GM03348 (cell line): ENCODE measurements around the gene C1orf21.
"Not testable (repeated sequence)": the region's sequence is repeated elsewhere in the genome, so short reads cannot be mapped to it uniquely, and the experiment has no call there.

Experiments
- DNase-seq: peaks from one replicate; pipeline ENCODE4 v3.0.0; 2012; ENCODE audit warnings: low spot score

C1orf21 gene, protein sequence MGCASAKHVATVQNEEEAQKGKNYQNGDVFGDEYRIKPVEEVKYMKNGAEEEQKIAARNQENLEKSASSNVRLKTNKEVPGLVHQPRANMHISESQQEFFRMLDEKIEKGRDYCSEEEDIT

DNA sequence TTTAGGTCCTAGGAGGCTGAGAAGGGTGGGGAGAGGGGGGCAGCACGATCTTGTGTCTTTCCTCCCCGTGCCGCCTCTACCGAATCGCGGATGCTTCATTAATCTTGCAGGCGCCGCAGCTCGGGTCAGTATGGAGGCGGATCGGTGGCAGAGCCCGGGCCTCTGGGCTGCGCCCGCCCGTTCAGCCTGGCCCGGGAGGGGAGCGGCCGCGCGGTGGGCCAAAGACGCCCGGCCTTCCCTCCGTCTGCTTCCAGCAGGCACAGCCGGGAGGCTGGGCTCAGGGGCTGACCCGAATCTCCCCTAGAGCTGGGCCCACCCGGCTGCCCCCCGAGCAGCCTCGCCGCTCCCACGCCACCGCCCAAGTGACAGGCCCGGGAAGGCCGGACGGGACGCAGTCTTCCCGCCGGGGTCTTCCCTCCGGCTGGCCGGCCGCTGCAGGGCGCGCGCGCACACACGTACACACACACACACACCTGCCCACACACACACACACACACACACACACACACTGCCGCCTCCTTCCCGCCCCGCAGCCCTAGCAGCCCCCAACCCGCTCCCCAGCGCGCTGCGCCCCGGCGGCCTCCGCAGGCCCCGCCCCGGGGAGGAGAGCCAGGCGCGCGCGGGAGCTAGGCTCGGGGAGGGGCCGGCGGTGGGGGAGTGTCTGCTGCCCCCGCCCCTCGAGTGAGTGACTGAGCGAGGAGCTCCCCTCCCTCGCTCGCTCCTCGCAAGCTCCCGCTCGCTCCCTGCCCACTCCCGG is at the start of gene C1orf21:
Gene C1orf21 (plus strand): TSS at position 718 of the 757 bp plus-strand sequence. CDS start 90,481 bp downstream, outside the sequence.
- DNase-seq: peak; percentile 97

DNA sequence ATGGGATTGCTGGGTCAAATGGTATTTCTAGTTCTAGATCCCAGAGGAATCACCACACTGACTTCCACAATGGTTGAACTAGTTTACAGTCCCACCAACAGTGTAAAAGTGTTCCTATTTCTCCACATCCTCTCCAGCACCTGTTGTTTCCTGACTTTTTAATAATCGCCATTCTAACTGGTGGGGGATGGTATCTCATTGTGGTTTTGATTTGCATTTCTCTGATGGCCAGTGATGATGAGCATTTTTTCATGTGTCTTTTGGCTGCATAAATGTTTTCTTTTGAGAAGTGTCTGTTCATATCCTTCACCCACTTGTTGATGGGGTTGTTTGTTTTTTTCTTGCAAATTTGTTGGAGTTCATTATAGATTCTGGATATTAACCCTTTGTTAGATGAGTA is 49.0 kb upstream of the C1orf21 start:
- not testable (repeated sequence) for DNase-seq

DNA sequence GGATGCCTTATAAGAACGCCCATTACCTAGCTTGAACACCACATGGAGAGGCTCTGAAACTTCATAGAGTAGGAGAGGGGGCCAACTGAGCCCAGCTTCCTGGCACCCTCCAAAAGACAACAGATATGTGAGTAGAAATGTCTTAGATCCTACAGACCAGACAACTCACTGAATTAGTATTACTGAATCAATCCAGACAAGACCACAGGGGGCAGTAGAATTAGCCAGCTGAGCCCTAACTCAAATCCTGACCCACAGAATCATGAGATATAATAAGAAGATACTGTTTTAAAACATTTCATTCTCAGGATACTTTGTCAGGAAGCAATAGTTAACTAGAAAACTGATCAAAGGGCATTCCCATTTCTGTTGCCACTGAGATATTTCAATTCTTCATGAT is 45.8 kb upstream of the C1orf21 start:
- no peak for DNase-seq

DNA sequence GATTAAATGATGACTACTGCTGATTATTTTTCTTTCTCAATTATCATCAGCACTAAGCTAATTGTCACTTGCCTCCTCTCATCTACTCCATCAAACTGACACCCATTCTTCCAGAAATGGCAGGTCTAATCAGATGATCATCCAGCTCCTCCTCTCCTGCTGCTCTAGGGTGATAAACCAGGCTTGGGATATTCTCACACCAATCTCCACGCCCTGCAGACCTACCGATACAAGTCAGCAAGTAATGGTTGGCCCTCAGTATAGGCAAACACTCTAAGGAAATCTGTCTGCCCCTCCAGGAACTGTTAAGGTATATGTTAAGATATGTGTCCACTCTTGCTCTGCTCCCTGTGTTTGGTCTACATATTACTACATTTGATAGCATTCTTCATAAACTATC is 36.3 kb upstream of the C1orf21 start:
- DNase-seq: no peak

DNA sequence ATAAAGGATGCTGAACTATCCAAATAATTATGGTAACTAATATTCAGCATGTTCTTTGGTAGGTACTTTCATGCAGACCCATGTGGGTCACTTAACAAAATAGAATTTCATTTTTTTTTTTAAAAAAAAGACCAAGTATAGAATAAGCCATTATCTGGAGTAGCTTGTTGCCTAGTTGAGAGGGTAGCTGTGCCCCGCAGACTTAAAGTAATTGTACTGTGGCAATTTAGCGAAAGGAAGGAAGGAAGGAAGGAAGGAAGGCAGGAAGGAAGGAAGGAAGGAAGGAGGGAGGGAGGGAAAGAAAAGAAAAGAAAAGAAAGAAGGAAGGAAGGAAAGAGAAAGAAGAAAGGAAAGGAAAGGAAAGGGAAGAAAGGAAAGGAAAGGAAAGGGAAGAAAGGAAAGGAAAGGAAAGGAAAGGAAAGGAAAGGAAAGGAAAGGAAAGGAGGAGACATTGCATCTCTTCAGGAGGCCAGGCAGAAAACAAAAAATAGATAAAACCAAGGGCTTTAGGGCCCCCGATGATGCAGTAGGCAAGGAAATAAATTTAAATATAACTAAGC is 35.3 kb upstream of the C1orf21 start:
- no peak for DNase-seq

DNA sequence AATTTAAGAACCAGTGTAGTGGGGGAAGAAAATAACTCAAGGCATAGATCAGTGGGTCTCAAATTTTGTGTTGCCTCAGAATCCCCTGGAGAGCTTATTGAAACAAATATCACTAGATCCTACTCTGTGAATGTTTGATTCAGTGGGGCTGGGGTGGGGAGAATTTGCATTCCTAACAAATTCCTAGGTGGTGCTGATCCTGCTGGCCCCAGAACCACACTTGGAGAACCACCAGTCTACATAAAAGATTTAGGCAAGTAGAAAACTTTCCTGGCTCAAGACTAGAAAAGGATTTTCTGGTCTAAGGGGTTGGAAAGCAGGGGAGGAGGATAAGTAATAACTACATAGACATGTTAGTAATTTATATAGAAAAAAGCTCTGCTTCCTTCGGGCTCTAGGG is 34.1 kb upstream of the C1orf21 start:
- peak; percentile 11 for DNase-seq

DNA sequence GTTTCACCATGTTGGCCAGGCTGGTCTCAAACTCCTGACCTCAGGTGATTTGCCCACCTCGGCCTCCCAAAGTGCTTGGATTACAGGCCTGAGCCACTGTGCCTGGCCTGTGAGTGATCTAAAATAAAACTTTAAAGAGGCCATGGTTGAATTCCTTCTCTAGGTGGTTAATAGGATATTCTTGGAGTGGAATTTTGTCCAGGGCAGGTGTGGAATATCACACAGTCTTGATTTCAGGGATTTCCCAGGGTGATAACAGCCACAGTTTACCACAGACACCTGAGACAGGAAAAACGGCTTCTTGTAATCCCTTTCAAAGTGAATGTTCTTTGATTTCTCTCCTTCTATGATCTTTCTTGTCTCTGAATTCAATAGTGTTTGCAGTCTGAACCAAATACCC is 32.1 kb upstream of the C1orf21 start:
- DNase-seq: no peak

DNA sequence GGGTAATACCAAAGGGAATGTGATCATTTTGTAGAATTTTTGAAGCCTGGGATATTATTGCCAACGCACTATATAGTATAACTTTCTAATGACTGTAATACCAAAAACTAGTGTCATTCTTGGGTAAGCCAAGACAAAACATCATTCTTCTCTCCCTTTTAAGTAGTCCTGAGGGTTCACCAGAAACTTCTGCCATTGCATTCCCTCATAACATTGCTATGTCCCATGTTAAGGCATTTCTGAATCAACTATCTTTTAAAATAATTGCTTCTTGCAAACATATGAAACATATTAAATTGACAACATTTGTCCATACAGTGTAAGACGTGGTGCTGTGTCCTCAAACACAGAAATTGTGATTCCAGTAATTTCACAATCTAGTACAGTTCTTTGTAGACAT is 29.9 kb upstream of the C1orf21 start:
- no peak for DNase-seq

DNA sequence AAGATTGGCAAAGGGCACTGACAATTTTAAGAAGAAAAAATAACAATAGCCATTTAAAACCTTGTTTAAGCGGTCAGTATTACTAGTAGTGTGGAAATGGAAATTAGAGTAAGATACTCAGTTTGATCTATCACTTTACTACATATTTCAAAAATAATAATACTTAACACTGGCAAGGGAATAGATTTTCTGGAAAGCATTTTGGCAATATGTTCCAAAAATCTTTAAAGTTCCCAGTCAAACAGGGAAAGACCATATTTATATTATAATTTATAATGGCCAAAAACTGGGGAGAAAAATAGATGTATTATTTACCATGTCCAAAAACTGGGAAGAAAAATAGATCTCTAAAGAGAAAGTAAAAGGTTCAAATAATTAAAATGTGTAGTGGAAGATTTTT is 28.6 kb upstream of the C1orf21 start:
- no peak for DNase-seq

DNA sequence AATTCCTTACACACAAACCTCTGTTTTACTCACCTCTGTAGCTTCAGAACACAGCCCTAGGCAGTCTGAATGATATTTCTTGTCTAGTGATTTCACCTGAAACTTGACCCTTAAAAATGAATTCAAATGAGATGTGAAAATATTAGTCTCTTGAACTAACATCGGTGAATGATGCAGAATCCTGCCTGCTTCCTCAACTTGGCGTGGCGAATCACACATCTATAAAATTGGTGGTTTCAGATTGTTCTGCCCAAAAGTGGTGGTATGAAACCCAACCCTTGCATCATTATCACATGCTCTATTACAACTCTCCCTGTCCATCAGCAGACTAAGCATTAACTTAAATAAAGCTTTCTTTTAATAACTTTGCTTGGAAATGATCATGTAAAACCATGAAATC is 26.9 kb upstream of the C1orf21 start:
- no peak for DNase-seq

DNA sequence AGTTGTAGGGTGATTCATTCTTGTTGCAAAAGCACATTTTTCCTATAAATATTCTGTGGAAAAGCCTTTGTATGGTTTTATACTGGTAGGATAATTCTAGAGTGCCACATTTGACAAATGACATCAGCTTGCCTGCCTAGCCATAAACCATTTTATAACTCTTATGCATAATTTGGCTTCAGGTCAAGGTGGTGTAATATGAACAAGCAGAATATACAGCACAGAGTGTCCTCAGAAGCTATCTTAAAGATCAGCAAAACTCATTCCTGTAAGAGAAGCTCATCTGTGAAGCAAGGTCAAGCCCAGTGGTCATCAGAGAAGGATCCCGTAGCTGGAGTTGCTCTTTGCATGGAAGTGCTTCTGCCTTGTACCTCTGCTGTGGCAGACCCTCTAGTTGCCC is 24.0 kb upstream of the C1orf21 start:
- peak; percentile 32 for DNase-seq

DNA sequence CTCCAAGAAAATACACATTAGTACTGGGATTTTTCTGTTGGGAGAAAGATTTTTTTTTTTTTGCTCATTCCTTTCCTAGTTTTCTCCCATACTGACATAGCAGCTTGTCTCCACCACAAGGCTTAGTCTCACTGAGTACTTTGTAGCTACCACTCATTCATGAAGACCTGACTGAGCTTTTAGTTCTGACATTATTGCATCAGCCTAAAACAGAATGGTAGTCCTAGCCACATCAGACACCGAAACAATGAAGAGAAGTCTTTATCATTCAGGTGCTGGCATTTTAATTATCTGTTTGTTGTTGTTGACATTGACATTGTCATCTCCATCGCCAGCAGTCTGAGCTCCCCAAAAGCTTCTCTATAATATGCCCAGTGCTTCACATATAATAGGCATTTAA is 21.1 kb upstream of the C1orf21 start:
- no peak for DNase-seq

DNA sequence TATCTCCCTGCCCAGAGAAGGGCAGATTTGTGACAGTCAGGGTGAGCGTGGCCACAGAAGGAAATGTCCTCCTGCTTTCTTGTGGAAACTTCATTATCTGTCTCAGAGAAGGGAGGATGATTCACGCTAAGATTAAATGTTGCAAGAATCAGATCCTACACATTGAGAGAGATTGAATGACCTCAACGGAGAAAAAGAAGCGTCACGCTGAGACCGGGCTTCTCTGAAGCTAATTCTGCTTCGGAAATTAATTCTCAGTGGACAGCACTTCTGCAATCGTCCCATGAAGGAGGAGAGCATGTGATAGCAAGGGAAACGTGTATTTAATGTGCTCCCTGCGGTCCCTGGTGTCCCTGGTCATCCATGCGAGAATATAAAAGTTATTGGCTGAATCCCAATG is 19.8 kb upstream of the C1orf21 start:
- no peak for DNase-seq

DNA sequence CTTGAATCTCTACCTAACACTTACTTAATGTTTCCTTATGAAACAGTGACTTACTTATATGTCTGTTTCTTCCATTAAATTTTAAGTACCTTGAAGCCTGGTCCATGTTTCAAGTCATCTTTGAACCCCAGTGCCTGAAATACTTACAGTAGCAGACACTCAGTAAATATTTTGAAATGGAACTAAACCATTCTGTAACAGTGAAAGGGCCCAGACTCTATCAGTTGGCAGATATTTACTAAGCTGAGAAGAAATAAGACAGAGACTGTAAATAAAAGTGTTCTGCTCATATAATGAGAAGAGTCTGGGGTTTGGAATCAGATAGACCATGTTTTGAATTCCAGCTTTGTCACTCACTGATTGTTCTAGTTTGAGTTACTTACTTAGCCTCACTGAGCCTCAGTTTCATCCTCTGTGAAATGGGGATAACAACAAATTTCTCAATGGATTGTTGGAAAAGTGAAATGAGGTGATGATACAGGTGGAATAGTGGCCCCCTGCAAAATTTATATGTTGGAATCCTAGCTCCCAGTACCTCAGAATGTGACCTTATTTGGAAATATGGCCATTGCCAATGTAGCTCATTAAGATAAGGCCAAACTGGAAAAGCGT is 19.3 kb upstream of the C1orf21 start:
- DNase-seq: no peak

DNA sequence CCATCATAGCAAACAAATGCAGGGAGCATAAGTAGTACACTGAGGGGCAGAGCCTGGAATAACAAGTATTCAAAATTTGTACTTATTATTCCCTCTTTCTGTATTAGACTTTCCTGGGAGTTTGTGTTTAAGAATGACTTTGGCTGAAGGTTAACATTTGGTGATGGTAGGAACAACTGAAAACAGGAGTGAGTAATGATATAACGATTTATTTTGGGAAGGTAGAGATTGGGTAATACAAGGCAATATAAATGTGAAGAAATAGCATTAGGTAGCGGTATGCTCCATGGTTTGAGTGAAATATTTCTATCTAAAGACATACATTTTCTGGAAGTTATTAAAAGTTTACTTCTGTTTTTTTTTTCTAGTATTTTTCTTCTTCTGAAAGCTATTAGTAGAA is 18.5 kb upstream of the C1orf21 start:
- no peak for DNase-seq

DNA sequence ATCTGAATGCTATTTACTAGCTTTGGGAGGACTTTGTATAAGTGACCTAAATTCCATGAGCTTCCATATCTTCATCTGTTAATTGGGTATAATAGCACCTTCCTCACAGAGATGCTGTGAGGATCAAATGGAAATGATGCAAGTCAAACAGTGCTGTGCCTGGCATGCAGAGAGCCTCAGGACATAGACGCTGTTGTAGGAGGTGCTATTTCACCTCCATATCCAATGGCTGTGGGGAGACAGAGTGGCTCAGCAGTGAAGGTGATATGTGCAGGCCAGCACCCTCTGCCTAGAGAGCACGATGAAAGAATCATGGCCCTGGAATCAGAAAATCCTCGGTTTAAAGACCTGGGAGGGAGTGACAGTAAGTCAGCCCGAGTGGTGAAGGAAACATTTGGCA is 16.0 kb upstream of the C1orf21 start:
- DNase-seq: no peak

DNA sequence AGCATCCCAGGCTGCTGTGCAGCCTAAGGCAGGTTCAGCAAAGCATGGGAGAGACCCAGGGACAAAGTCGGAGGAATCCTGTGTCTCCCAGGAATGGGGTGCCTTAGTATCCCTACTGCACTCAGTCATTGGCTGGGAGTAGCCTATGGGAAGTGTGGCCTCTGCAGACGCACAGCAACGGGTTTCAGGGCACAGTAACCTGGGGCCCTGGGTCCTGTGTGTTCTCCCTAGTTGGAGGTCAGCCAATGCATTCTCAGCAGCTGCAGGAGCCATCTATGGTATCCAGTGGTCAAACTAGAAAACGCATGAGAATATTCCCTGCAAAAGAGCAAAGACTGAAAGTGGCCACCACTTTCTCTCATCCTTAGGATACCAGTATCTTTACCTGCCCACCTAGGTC is 13.7 kb upstream of the C1orf21 start:
- DNase-seq: no peak

DNA sequence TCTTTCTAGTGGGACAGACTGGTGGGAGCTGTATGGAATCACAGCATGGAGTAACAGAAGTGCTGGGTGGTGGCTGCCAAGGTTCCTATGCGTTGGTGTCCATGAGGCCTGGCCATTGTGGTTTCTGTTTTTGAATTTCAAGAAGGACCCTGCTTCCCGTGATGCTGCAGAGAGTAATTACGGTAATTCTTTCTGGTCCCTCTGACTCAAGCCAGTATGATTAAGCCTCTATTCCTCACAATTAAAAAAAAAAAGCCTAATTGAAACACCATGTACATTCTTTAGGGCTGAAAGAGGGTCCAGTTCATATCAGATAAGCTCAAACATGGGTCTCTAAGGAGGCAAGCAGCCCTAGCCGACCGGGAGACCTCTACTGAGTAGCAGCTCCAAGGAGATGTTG is 10.5 kb upstream of the C1orf21 start:
- peak; percentile 27 for DNase-seq

DNA sequence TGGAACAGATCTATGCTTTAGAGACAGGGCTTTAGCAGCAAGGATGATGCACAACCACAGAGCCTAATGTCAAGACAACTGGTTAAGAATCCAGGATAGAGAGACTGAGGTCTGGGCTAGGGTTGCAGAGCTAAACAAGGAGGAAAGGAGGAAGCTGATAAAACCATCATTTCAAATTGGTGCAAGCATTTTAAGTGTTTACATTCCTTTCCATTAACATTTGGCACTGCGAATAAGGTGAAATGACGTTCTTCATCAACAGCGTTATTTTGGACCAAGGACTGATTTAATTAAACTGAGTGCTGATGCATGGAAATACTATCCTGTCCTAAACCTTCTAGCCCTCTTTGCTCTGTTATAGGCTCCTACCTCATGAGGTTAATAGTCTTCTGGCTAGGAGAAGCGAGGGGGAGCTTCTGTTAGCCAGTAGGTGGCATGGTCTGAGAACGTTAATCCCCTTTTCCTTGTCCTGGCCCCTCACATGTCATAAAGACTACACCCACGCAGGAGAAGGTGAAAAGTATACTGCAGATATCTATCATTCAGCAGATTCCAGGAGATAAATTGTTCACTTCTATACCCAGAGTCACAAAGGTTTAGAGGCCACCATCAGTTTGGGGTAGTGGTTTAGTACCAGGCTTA is 7.6 kb upstream of the C1orf21 start:
- no peak for DNase-seq

DNA sequence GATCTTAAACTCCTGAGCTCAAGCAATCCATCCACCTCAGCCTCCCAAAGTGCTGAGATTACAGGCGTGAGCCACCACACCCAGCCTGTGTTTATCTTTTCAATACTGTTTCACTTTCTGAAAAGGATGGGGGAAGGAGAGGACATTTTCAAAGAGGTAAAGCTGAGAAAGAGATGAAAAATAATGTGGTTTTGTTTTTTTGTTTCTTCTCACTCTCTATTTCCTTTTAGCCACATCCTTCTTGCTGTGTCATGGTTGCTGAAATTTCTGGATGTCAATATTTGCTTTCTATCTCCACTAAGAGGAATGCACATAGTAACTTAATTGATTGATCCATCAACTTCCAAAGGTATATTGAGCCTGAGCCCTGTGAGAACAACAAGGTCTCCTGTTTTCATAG is 6.4 kb upstream of the C1orf21 start:
- no peak for DNase-seq

DNA sequence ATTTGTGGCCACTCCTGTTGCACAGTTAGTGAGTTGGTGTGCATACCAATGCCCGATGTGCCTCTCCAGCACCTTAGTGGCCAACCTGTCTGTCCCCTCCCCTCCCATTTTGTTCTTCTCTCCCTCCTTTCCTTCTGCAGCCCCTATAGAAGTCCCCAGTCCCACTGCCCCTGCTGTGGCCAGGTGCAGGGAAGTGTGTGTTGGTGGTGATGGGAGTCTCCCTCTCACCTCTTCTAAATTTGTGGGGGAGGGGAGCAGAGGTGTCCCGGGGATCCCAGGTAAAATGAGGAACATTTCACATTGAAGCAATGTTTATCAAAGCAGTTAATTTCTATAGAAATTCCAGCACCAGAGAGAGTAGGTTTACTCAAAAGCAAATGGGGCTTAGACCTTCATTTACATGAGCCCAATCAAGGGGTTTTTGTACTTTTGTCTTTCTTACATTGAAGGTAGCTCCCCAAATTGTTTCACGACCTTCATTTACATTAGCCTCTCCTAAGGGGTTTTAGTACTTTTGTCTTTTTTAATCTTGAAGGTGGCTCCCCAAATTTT is 3.0 kb upstream of the C1orf21 start:
- DNase-seq: no peak

DNA sequence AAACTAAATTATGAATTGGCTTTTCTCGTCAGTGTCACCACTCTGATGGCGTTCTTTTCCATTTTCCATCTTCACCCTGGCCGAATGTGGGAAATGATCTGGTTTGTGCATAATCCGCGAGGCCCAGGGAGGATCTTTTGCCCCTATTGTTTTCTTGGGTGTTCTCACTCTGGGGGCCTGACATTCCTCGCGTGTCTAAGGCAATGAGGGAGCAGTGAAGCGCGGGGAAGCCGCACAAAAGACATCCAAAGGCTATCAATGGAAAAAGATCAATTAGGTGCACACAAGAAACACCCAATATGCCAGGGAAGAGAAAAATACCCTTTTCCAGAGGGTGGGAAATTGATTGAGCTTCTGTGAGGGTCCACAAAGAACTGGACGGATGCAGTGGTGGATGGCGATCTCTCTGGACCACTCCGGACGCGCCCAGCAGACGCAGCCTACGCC is 941 bp upstream of the C1orf21 start:
- no peak for DNase-seq

DNA sequence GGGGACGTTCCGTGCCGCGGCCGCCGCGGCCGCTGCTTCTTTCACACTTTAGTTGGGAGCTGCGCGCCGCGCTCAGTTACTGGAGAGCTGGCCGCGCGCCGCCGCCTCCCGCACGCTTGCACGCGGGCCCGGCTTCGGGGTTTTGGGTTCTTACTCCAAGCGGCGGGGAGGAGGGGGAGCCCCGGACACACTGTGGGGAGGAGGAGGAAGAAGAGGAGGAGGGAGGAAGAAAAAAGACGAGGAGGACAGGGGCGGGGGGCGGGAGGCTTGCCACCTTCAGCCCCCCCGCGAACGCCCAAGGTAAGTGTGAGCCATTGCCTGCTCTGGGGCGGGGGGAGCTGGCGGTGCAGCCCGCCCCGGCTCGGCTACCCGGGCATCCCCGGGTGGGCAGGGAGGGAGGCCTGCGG is 243 bp downstream of the C1orf21 start:
- no peak for DNase-seq
